GM12801 (cell line): ENCODE measurements around the gene KRT75.

ENCODE experiments used
- TF ChIP-seq, protein P1 (sequence below): IDR thresholded peaks from one replicate; pipeline ENCODE4 v1.5.1; 2011; ENCODE audit warnings: control low read depth; ENCODE audit not compliant: insufficient read length; ENCODE audit errors: extremely low read depth

KRT75 gene

DNA sequence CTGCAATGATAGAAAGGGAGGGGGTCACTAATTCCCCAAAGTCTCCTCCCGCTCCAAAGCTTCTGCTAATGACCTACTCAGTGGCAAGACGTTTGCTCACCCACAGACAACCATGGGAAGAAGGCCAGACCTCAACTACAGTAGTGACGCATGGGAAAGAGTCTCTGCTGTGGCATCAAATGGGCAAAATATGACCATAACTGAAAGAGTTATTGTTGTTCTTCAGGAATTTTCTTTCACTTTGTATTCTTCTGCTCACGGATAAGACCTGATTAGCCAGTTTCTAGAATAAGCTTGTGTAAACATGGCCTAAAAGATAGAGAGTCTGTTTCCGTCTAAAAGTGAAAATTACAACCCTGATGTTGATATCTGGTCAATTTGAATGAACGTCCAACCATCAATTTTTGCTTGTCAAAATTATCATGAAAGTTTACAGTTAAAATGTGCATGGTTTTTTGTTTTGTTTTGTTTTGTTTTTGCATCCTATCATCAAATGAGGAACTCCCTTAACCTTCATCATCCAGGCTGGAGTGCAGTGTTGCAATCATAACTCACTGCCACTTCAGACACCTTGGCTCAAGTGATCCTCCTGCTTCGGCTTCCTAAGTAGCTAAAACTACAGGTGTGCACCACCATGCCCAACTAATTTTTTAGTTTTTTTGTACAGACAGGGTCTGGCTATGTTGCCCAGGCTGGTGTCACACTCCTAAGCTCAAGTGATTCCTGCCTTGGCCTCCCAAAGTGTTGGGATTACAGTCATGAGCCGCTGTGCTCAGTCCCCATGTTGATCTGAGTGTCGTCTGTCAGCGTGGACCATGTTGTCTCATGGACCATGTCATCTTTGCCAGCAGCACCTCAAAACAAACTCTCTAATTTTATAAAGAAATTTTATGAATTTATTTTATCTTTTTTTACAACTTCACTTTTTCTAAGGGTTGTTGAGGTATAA lies 10.8 kb upstream of the KRT75 start:
- TF ChIP-seq, protein P1, sequence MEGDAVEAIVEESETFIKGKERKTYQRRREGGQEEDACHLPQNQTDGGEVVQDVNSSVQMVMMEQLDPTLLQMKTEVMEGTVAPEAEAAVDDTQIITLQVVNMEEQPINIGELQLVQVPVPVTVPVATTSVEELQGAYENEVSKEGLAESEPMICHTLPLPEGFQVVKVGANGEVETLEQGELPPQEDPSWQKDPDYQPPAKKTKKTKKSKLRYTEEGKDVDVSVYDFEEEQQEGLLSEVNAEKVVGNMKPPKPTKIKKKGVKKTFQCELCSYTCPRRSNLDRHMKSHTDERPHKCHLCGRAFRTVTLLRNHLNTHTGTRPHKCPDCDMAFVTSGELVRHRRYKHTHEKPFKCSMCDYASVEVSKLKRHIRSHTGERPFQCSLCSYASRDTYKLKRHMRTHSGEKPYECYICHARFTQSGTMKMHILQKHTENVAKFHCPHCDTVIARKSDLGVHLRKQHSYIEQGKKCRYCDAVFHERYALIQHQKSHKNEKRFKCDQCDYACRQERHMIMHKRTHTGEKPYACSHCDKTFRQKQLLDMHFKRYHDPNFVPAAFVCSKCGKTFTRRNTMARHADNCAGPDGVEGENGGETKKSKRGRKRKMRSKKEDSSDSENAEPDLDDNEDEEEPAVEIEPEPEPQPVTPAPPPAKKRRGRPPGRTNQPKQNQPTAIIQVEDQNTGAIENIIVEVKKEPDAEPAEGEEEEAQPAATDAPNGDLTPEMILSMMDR = no peak

DNA sequence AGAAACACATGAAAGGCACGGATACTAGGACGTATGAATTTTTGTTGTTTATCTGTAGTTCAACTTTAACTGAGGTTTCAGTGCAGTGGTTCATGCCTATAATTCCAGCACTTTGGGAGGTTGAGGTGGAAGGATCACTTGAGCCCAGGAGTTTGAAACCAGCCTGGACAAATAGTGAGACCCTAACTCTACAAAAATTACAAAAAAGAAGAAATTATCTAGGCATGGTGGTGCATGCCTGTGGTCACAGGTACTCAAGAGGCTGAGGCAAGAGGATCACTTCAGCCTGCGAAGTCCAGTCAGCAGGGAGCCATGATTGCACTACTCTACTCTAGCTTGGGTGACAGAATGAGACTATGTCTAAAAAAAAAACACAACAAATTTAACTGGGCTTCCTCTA lies 9.8 kb upstream of the KRT75 start:
- TF ChIP-seq, protein P1 = no peak

DNA sequence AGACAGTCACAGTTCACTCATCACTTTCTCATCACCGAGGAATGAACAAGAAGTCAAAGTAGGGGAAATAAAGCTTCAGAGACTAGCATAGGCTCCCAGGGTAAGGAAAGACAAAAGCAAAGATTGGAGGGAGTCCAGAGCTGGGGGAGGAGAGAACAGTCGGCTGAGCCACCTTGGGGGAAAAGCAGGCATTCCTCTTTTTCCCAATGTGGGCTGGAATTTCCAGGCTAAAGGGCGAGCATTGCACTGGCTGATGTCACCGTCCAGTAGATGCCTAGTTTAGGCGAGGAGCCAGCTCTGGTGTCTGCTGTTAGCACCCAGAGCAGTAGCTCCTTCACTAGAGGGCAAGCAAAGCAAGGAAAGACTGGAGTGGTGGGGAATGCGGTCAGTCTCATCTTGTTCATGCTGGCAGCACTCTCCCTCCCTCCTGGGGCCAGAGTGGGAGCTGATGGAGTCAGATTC lies 8.5 kb upstream of the KRT75 start:
- TF ChIP-seq, protein P1 = no peak

DNA sequence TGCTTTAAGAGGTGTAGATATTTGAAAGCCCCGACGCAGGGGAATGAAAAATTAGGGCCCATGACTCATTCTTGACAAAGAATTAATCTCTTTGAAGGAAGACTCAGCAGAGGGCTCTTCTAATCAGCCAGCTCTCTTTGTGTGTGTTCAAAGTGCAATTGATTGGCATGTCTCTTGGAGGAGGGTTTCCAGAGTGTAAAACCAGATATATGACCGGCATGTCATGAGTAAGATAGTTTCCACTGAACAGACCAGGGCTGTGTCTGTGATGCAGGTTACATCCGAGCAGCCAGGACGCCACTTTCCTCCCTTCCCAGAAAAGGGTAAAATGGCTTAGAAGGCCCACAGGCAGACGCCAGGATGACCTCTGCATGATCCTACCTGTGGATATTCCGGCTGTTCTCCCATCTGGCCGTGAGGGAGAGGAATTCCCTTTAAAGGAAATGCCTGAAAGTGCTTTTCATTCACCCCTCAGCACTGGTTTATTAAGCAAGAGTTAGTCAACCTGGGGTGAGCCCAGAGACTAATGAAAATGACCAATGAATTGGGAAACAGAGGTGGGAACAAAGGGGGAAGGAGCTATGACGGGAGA lies 7.2 kb upstream of the KRT75 start:
- TF ChIP-seq, protein P1 = no peak

DNA sequence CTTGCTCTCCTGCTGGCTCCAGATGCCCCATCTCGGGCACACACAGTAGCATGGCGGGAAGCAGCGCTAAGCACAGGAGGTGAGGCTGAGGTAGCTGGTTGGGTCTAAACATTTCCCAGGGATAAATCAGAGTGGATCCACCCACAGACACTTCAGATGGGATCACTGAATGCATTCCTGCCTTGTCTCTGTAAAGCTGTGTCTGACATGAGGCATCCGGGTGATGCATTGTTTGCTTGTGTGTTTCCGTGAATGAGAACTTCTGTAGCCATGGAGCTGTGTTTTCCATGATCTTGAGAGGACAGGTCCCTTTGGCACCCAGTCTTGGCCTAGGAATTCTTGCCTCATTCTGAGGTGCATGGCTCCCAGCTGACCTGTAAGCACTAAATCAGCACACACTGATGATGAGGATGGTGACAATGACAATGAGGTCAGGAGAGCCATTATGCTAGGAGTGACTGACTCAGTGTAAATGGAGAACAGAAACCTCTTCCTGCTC lies 6.7 kb upstream of the KRT75 start:
- TF ChIP-seq, protein P1 = no peak

DNA sequence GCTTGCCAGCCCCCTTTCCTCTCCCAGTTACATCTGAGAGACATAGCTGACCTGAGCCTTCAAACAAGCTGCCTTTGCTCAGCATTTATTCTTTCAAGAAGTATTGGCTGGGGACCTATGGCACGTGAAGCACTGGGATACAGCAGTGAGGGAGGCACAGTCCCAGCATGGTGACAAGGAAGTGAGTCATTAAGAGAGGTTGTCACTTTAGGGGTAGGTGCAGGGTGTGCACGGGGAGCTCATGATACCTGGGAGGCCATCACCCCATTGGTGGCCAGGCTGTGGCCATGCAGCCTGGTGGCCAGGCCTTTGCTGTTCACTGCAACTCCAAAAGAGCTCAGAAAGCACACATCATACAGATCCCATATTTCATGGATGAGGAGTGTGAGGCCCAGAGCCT lies 5.7 kb upstream of the KRT75 start:
- TF ChIP-seq, protein P1 = no peak

DNA sequence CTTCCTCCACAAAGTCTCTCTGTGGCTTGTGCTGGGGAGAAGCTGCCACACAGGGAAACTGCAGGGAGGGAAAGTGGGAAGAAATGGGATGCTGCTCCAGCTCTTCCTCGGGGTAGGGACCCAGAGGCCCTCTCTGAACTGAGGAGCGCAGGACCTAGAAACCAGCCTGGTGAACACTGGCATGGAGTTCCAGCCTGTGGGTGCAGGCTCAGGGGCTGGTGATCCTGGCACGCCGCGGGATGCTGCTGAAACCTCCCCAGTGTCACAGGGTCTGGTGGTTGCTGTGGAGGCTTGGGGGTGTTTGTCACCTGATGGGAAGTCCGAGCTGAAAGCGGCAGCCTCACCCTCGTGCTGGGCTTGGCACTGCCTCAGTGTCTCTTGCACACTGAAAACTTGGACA lies 5.2 kb upstream of the KRT75 start:
- TF ChIP-seq, protein P1 = no peak
